Right lung (tissue), 5 donors: ENCODE results near the gene ATG4C. TPM values are rescaled to one million over a fixed set of nuclear protein-coding genes. Genes with fewer than 3 reads are reported as not detected.

ENCODE experiments used
- DNase-seq, 2 donors: peaks; one replicate each; pipeline ENCODE4 v3.0.0-alpha.2; 2013
- polyA plus RNA-seq, 5 donors: library from polyadenylated mRNA; unstranded; fragments of 120-200 nt; gene quantifications; one replicate each; pipeline versions ENCODE4 v1.2.1 to v1.2.3, GENCODE V29; 2013; ENCODE audit warnings: inconsistent platforms in 1 of 5, low replicate concordance in 1 of 5; ENCODE audit not compliant: insufficient read length in 5 of 5, insufficient read depth in 1 of 5

ATG4C gene
- polyA plus RNA-seq, 5 donors = 14.9 to 26.1 (median 18.7) TPM

DNA sequence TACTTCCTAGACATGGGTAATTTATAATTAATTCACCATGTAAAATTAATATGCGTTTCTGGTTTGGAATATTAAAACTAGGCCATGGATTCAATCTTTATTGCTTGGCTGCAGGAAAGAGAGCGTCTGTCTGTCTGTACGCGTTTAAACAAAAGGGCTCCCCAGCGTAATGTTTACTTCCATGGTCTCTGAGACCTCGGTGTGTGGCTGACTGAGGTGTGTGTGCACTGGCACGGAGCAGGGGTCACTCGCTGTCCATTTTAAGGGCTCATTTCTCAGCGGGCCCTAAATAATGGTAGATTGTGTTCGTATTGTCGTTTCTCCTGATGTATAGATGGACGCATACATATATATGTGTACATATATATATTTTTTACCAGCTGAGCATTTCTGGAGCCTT lies 119.6 kb downstream of the ATG4C start:
- DNase-seq = no peak

DNA sequence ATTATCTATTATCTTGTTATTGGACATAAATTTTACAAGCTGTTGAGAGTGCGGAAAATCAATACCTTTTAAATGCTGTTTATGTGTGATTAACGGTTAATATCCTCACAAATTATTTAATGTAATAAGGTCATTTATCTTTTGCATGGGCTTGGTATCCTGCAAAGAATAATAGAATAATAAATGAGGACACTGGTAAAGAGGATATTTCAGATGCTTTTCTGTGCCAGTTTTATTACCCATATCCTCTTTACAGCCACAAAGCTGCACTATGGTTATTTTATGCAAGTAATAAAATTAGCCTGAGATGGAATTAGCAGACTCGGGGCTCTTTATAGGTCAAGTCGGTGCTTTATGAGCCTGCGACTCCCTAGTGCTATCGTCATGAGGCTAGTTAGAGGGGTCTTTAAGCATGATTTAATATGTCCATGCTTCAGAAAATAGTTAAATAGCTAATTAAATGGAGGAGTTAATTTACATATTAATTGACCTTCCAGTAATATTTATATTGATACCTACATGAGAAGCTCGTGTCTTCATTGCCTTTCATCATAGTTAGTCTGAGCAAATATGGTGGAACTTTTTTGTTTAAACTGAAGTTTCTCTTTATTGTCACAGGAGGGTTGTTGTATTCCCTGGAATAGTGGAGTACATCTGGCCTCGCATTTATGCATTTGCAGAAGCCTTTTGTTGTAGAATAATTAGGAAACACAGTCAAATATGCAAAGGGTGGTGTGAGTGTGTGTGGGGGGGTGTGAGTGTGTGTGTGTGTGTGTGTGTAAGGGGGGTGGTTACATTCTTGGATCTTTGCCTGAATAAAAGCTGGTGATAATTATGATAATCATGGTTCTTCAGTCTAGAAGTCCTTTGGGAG lies 120.3 kb downstream of the ATG4C start:
- no peak for DNase-seq

DNA sequence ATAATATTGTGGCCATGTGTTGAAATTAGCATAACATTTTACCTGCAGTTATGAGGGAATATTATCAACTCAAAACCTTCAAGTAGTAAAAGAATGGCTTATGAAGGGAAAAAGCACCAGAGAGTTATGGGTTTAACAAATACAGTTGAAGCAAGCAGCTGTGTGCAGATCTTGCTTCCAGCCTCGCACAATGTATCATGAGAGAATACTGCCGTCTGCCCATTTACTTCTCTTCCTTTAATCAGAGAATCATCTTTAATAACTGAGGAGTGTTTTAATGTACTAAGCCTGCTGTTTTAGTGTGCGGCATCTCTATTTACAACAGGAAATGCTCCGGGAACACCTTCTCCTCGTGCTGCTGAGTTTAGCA lies 120.9 kb downstream of the ATG4C start:
- no peak for DNase-seq

DNA sequence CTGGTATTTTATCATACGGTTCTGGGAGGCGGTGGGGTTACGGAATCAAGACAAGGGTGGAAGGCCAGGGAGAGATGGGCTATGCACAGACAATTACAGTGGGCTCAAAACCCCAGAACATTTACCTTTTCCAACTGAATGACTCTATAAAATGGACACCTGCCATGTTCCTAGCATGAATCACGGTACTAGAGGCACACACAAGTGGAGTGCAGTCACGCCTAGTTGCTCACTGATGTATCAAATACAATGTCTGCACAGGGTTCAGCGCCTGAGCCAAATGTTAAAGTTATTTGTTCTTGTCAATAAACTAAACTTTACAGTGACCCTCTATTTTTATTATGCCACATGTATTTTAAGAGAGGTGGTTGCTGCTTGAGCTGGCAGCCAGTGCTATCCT lies 121.4 kb downstream of the ATG4C start:
- no peak for DNase-seq

DNA sequence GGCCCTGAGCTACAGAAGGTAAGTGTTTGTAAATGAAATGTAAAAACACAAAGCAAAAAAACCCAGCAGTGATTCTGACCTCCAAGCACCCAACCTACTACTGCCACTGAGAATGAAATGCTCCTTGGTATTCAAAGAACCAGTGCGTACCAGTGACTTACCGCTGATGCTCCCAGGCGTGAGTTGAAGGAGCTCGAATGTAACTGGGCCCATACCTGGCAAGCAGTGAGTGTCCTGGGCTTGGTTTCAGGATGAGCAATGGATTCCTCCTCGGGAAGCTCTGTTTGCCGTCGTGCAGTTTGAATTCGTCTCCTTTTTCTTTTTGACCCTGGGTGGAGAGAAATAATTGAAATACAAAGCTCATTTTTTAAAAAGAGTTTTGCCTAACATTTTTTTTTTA lies 121.9 kb downstream of the ATG4C start:
- no peak for DNase-seq

DNA sequence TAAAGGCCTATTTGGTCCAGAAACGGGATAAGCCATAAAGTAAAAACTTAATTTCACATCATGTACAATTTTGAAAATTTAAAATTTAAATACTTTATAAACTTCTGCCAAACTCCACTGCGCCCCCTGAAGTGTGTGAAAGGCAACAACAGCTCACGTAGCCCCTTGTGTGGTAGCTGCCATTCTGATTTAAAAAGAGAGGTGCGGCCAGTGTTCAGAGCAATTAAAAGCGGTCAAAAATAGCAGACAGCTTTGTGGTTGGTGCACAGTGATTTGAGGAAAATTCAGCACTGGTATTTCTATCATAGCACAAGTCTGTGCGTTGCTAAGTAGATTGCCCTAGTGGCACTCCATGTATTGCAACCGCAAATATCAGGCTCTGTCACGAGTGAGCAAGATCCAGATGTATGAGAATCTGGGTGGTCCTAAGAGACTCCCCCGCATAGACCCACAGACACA lies 122.5 kb downstream of the ATG4C start:
- no peak for DNase-seq

DNA sequence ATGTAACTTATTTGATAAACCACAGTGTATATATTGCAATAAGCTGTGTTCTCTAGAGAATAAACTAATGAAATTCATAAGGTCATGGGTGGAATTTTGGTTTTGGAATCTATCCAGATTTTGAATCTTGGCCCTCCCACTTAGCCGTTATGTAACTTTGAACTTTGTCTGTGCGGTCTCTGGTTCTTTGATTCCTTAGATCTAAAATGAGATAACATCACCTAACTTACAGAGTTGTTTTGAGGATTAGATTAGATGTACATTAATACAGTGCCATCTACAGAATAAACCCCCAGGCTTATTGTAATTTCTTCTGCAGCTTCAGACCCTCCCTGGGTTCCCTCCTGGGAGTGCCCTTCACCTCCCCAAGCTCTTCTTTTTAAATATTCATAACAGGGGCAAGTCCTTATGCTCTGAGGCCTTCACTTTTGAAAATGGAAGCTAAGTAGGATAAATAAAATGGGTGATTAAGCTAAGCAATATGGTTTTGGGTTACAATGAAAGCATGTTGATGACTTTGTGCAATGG lies 124.3 kb downstream of the ATG4C start:
- no peak for DNase-seq

DNA sequence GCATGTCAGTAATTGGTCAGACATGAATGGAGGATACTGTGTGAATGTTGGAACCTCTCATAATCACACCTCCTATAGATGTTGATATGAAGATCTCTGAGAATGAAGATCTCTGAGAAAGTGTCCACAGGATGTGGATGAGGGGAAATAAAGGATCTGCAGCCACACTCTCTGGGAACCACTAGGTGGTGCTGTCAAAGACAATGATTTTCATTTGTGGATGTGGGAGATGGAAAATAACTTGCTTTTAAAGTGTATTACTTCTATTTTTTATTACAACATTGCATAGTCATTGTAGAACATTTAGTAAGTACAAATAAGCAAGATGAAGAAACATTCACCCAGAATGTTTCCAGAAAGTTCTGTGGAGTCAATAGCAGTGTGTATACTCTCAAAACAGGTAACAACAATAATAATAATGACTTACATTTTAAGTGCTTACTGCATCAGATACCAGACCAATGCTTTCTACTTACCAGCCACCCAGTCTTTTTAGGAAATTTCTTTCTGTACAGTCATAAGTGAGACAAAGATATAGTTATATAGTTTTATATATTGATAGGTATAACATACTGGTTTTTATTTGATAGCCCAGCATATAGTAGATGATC lies 128.2 kb downstream of the ATG4C start:
- DNase-seq = no peak

Other genes starting within 250 kb of the ATG4C start
- 1 to 10 TPM in 2 of 5 donors, under 1 TPM in 3; 0.27 to 4.3 (median 0.56) TPM for gene ANGPTL3, start 186.6 kb upstream of the ATG4C start, polyA plus RNA-seq
- 10 to 100 TPM; 35.7 to 51.7 (median 47.1) TPM for gene DOCK7, start 95.7 kb upstream of the ATG4C start, polyA plus RNA-seq